ENCODE measurements around the gene HECA. TPM values are rescaled to one million over a fixed set of nuclear protein-coding genes. Genes with fewer than 3 reads are reported as not detected.
"Not testable (repeated sequence)": the region's sequence is repeated elsewhere in the genome, so short reads cannot be mapped to it uniquely, and the experiment has no call there.

HECA gene
- polyA plus RNA-seq, 1 experiment = 9.5 TPM

DNA sequence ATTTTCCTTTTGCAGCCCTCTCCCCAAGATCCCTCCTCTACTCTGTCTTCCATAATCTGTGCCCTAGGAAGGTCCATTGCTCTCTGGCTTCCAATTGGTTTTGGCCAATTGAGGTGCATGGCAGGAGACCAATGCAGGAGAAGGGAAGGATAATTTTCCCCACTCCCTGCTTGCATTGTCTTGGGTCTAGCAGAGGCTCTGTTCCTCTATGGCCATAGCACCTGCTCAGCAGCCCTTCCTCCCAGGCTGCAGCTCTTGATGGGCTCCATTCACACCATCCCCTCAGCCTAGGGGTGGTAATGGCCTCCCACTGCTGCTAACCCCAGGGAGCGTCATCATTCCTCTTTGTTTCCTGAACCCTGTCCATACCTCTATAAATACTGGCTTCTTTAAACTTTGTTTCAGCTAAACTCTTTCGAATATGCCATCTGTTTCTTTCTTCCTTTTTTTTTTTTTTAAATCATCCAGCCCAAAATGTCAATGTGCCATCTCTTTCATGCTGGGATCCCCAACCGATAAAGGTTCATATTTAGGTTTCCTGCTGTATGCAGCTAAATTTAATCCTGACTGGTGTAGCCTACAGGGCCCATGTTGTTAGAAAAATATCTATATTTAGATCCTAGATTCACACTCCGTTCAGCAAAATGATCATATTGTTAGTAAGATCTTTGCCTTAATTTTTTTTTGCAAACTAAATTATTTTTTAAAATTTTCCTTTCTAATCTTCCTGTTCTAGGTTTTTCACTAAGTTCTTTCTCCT lies 63.8 kb downstream of the HECA start:
- DNase-seq (ENCODE audit: low read depth) = no peak
- POLR2A ChIA-PET = no interaction called here
- H3K36me3 ChIP-seq (ENCODE audit: control insufficient read depth, insufficient read depth, low read length) = no peaks in the 10 kb centered on the region
- no peak for TF ChIP-seq CTCF (IDR thresholded peaks at IDR 0.05; ENCODE audit: insufficient read depth, low read depth, low read length)
- no peak overlapping the region for H3K4me3 ChIP-seq (ENCODE audit: low read depth, low read length)
- CTCF ChIA-PET = interaction anchor here (1.0 kb wide), 1 partner anchor 21 kb away, joined by 3 read pairs; no protein-coding TSS in a partner anchor
- no peaks in the 10 kb centered on the region for H3K27me3 ChIP-seq (ENCODE audit: control insufficient read depth, insufficient read depth, low read length)

DNA sequence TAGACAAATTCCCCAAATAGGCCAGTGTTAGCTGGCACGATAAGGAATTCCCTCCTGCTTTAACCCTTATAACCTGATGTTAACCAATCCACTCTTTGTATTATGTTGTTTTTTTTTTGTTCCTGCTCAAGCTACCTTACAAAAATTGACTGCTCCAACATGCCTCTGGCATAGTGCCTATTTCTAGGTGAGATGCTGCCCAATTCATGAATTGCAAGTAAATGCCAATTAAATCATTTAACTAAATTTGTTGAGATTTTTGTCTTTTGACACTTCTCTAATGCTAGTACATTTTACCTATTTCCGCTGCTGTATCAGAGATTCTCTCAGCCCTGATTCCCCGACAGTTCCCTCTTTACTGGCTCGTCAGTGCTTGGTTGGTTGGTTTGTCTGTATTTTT lies 66.5 kb downstream of the HECA start:
- no peak for DNase-seq (ENCODE audit: low read depth)
- POLR2A ChIA-PET = no interaction called here
- Histone ChIP-seq H3K36me3 (ENCODE audit: control insufficient read depth, insufficient read depth, low read length) (no peaks in the 10 kb centered on the region), H3K4me3 (ENCODE audit: low read depth, low read length) (no peak overlapping the region), H3K27me3 (ENCODE audit: control insufficient read depth, insufficient read depth, low read length) (no peaks in the 10 kb centered on the region)
- no peak for TF ChIP-seq CTCF (IDR thresholded peaks at IDR 0.05; ENCODE audit: insufficient read depth, low read depth, low read length)
- CTCF ChIA-PET = no interaction called here

DNA sequence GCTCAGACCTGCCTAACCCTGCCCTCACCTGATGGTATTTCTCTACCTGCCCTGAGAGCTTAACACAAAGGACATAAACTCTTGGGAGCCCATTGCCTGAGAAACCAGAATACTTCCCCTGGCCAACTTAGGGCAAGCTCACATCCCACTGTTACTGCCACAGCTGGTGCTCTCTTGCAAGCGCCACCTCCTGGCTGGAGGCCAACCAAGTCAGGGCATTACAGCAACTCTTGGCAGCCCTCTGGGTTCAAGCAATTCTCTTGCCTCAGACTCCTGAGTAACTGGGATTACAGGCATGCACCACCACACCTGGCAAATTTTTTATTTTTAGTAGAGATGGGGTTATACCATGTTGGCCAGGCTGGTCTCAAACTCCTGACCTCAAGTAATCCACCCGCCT lies 70.1 kb downstream of the HECA start:
- TF ChIP-seq CTCF (IDR thresholded peaks at IDR 0.05; ENCODE audit: insufficient read depth, low read depth, low read length) = no peak
- Histone ChIP-seq H3K36me3 (ENCODE audit: control insufficient read depth, insufficient read depth, low read length) (no peaks in the 10 kb centered on the region), H3K27me3 (ENCODE audit: control insufficient read depth, insufficient read depth, low read length) (no peaks in the 10 kb centered on the region), H3K4me3 (ENCODE audit: low read depth, low read length) (no peak overlapping the region)
- no peak for DNase-seq (ENCODE audit: low read depth)
- CTCF ChIA-PET = interaction anchor here (1.6 kb wide), 1 partner anchor 12 kb away, joined by 3 read pairs; no protein-coding TSS in a partner anchor
- POLR2A ChIA-PET = no interaction called here

DNA sequence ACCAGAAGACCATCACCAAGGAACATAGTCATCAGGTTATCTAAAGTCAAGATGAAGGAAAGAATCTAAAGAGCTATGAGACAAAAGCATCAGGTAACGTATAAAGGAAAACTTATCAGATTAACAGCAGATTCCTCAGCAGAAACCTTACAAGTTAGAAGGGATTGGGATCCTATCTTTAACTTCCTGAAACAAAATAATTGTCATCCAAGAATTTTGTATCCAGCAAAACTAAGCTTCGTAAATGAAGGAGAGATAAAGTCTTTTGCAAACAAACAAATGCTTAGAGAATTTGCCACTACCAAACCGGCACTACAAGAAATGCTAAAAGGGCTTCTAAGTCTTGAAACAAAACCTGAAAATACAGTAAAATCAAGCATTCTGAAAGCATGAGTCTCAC lies 71.0 kb downstream of the HECA start:
- Histone ChIP-seq H3K27me3 (ENCODE audit: control insufficient read depth, insufficient read depth, low read length) (no peaks in the 10 kb centered on the region), H3K4me3 (ENCODE audit: low read depth, low read length) (no peak overlapping the region), H3K36me3 (ENCODE audit: control insufficient read depth, insufficient read depth, low read length) (no peaks in the 10 kb centered on the region)
- no peak for DNase-seq (ENCODE audit: low read depth)
- POLR2A ChIA-PET = no interaction called here
- TF ChIP-seq CTCF (IDR thresholded peaks at IDR 0.05; ENCODE audit: insufficient read depth, low read depth, low read length) = no peak
- CTCF ChIA-PET = no interaction called here

DNA sequence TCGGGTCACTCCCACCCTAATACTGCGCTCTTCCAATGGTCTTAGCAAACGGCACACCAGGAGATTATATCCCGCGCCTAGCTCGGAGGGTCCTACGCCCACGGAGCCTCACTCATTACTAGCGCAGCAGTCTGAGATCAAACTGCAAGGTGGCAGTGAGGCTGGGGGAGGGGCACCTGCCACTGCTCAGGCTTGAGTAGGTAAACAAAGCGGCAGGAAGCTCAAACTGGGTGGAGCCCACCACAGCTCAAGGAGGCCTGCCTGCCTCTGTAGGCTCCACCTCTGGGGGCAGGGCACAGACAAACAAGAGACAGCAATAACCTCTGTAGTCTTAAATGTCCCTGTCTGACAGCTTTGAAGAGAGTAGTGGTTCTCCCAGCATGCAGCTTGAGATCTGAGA lies 75.9 kb downstream of the HECA start:
- POLR2A ChIA-PET; DNase-seq (ENCODE audit: low read depth); H3K36me3 ChIP-seq (ENCODE audit: control insufficient read depth, insufficient read depth, low read length); H3K4me3 ChIP-seq (ENCODE audit: low read depth, low read length); H3K27me3 ChIP-seq (ENCODE audit: control insufficient read depth, insufficient read depth, low read length): not testable (repeated sequence)
- CTCF ChIA-PET = interaction anchor here (1.4 kb wide), 1 partner anchor 8 kb away, joined by 3 read pairs; no protein-coding TSS in a partner anchor

GRCh38 chr6:139212460-139212859 lies 77.6 kb downstream of the HECA start:
- POLR2A ChIA-PET; CTCF ChIA-PET; H3K36me3 ChIP-seq (ENCODE audit: control insufficient read depth, insufficient read depth, low read length); H3K27me3 ChIP-seq (ENCODE audit: control insufficient read depth, insufficient read depth, low read length); H3K4me3 ChIP-seq (ENCODE audit: low read depth, low read length); DNase-seq (ENCODE audit: low read depth): not testable (repeated sequence)

All from BJ (cell line).